Loucy (cell line): Measurements from ENCODE around the gene EP400.

Experiments used
- EZH2phosphoT487 ChIP-seq: fragments of 200-600 bp; IDR thresholded peaks from 2 replicates; pipeline ENCODE4 v1.6.1; 2018; ENCODE audit warnings: antibody characterized with exemption, mild to moderate bottlenecking, moderate library complexity, borderline replicate concordance
- TF ChIP-seq, protein P1 (sequence below): fragments of 200-600 bp; sonication (generic); conservative IDR thresholded peaks from 2 replicates; pipeline ENCODE4 v1.5.1; 2014; ENCODE audit warnings: mild to moderate bottlenecking, antibody characterized with exemption, low read length

DNA sequence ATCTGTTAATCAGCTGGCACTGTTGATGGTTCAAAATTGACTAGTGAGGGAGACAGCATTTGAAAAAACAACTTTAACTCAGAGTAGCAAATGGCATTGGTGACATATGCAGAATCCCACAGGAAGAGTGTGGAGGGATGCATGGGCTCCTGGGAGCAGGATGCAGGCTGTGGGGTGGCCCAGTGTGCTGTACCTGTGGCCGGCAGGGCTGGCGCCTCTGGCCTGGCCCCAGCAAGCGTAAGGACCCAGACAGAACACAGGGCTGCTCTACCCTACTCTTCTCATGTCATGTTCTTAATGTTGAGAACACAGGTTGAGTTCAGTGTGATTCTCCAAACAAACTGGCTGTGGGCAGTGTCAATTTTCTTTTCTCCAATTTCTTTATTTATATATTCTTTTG lies 160.9 kb downstream of the EP400 start:
- TF ChIP-seq, protein P1, sequence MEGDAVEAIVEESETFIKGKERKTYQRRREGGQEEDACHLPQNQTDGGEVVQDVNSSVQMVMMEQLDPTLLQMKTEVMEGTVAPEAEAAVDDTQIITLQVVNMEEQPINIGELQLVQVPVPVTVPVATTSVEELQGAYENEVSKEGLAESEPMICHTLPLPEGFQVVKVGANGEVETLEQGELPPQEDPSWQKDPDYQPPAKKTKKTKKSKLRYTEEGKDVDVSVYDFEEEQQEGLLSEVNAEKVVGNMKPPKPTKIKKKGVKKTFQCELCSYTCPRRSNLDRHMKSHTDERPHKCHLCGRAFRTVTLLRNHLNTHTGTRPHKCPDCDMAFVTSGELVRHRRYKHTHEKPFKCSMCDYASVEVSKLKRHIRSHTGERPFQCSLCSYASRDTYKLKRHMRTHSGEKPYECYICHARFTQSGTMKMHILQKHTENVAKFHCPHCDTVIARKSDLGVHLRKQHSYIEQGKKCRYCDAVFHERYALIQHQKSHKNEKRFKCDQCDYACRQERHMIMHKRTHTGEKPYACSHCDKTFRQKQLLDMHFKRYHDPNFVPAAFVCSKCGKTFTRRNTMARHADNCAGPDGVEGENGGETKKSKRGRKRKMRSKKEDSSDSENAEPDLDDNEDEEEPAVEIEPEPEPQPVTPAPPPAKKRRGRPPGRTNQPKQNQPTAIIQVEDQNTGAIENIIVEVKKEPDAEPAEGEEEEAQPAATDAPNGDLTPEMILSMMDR, result no peak
- no peak for TF ChIP-seq EZH2phosphoT487
